ENCODE results near the gene CAPN12.

Gene CAPN12

GRCh38 chr19:38696729-38697055 is 47.6 kb downstream of the CAPN12 start:
- DNase-seq (no peak), ATAC-seq (no peak)

- ATAC-seq (no peak), DNase-seq (no peak)
Observed at GRCh38 chr19:38695832-38696728, 48.2 kb downstream of the CAPN12 start.

GRCh38 chr19:38695317-38695683 is 49.0 kb downstream of the CAPN12 start:
- ATAC-seq (no peak), DNase-seq (no peak)

GRCh38 chr19:38693380-38694223 is 50.7 kb downstream of the CAPN12 start:
- peak; percentile 67 for ATAC-seq

GRCh38 chr19:38692458-38693379 is 51.6 kb downstream of the CAPN12 start:
- no peak for ATAC-seq
- DNase-seq, result no peak

More at GRCh38 chr19:38693380-38694223, 50.7 kb downstream of the CAPN12 start:
- DNase-seq, result peak; percentile 15

- DNase-seq (no peak), ATAC-seq (no peak)
Observed at GRCh38 chr19:38691938-38692457, 52.3 kb downstream of the CAPN12 start.

- DNase-seq (no peak), ATAC-seq (no peak)
Observed at GRCh38 chr19:38690832-38691231, 53.4 kb downstream of the CAPN12 start.

GRCh38 chr19:38690146-38690545 is 54.1 kb downstream of the CAPN12 start:
- DNase-seq (no peak), ATAC-seq (no peak)

- ATAC-seq, result no peak
- DNase-seq, result no peak
Observed at GRCh38 chr19:38687837-38688378, 56.4 kb downstream of the CAPN12 start.

- ATAC-seq (peak; percentile 79), DNase-seq (peak; percentile 52)
Observed at GRCh38 chr19:38686530-38686888, 57.8 kb downstream of the CAPN12 start.

- peak; percentile 4 for ATAC-seq
- DNase-seq, result no peak
Observed at GRCh38 chr19:38685666-38686529, 58.4 kb downstream of the CAPN12 start.

- ATAC-seq, result no peak
- no peak for DNase-seq
Observed at GRCh38 chr19:38684862-38685665, 59.2 kb downstream of the CAPN12 start.

- ATAC-seq, result peak; percentile 60
- DNase-seq, result peak; percentile 54
Observed at GRCh38 chr19:38684078-38684861, 60.0 kb downstream of the CAPN12 start.

GRCh38 chr19:38683393-38684077 is 60.7 kb downstream of the CAPN12 start:
- DNase-seq, result peak; percentile 65

GRCh38 chr19:38682872-38683392 is 61.3 kb downstream of the CAPN12 start:
- ATAC-seq, result no peak
- no peak for DNase-seq

More at GRCh38 chr19:38683393-38684077, 60.7 kb downstream of the CAPN12 start:
- peak; percentile 64 for ATAC-seq

- ATAC-seq (no peak), DNase-seq (no peak)
Observed at GRCh38 chr19:38682195-38682867, 61.9 kb downstream of the CAPN12 start.

All from stimulated activated naive CD8-positive, alpha-beta T cell treated with anti-CD3 and anti-CD28 coated beads, Interleukin-15, Interleukin-2, amounts not matched to agents 100 U/mL and 50 U/mL, for 24 hours (primary cell).